GM19239 (cell line): ENCODE measurements around the gene FOXO6.

Experiments
- DNase-seq: peaks from one replicate; pipeline ENCODE4 v3.0.0; 2011; ENCODE audit warnings: low spot score; ENCODE audit not compliant: insufficient read length
- FAIRE-seq: peaks from 2 replicates; lab custom pipeline; 2011; peaks lifted over from hg19 to GRCh38; lab: Jason Lieb, UNC

FOXO6 gene

GRCh38 chr1:41349361-41350054, 11.7 kb upstream of the FOXO6 start:
- FAIRE-seq, result no peak
- no peak for DNase-seq

- DNase-seq (no peak), FAIRE-seq (no peak)
Measured at GRCh38 chr1:41350055-41350378, 11.2 kb upstream of the FOXO6 start.

GRCh38 chr1:41351262-41352151, 9.7 kb upstream of the FOXO6 start:
- no peak for FAIRE-seq
- DNase-seq, result no peak

GRCh38 chr1:41353744-41354143, 7.5 kb upstream of the FOXO6 start:
- DNase-seq, result no peak
- FAIRE-seq, result no peak

GRCh38 chr1:41354956-41355355, 6.3 kb upstream of the FOXO6 start:
- FAIRE-seq, result no peak
- DNase-seq, result no peak

GRCh38 chr1:41355356-41355755, 5.9 kb upstream of the FOXO6 start:
- no peak for FAIRE-seq

GRCh38 chr1:41355761-41356160, 5.5 kb upstream of the FOXO6 start:
- FAIRE-seq, result no peak
- DNase-seq, result no peak

More at GRCh38 chr1:41355356-41355755, 5.9 kb upstream of the FOXO6 start:
- no peak for DNase-seq

GRCh38 chr1:41356752-41357151, 4.5 kb upstream of the FOXO6 start:
- DNase-seq (no peak), FAIRE-seq (no peak)

- DNase-seq, result no peak
- FAIRE-seq, result no peak
Measured at GRCh38 chr1:41357451-41358101, 3.7 kb upstream of the FOXO6 start.

GRCh38 chr1:41358131-41359021, 2.9 kb upstream of the FOXO6 start:
- DNase-seq (no peak), FAIRE-seq (no peak)

GRCh38 chr1:41359211-41360073, 1.8 kb upstream of the FOXO6 start:
- FAIRE-seq (no peak), DNase-seq (no peak)

- no peak for FAIRE-seq
- DNase-seq, result no peak
Measured at GRCh38 chr1:41360074-41360785, 1.0 kb upstream of the FOXO6 start.

- no peak for FAIRE-seq
Measured at GRCh38 chr1:41361495-41362356, 492 bp downstream of the FOXO6 start.

GRCh38 chr1:41362357-41362721, 1.1 kb downstream of the FOXO6 start:
- DNase-seq (no peak), FAIRE-seq (no peak)

More at GRCh38 chr1:41361495-41362356, 492 bp downstream of the FOXO6 start:
- DNase-seq, result no peak

- DNase-seq (no peak), FAIRE-seq (no peak)
Measured at GRCh38 chr1:41362749-41363590, 1.7 kb downstream of the FOXO6 start.

GRCh38 chr1:41363591-41364320, 2.5 kb downstream of the FOXO6 start:
- DNase-seq, result no peak
- FAIRE-seq, result no peak
